ENCODE data around the gene PROM1.

The PROM1 gene

GRCh38 chr4:16048619-16049419 is 35.0 kb downstream of the PROM1 start:
- Histone ChIP-seq H3K4me3 (ENCODE audit: low read depth in 1 of 2, low read length in 2 of 2) (no peak overlapping the region), H3K9ac (ENCODE audit: low read depth, low read length) (no peak overlapping the region), H3K4me2 (ENCODE audit: insufficient read depth, low read length) (no peak overlapping the region), H3K27me3 (ENCODE audit: insufficient read depth, low read length, poor library complexity) (peaks cover 12% of the 10 kb centered on the region), H3K9me3 (ENCODE audit: insufficient read depth, low read length, severe bottlenecking) (no peaks in the 10 kb centered on the region), H3K36me3 (ENCODE audit: insufficient read depth, low read length) (no peaks in the 10 kb centered on the region), H3K27ac (ENCODE audit: low read length) (no peak overlapping the region), H3K4me1 (ENCODE audit: insufficient read depth, low read length) (no peaks in the 10 kb centered on the region), H2AFZ (ENCODE audit: low read depth, low read length) (no peak overlapping the region), H4K20me1 (ENCODE audit: insufficient read depth, low read length) (no peaks in the 10 kb centered on the region), H3K79me2 (ENCODE audit: insufficient read depth, low read length) (no peaks in the 10 kb centered on the region)
- ATAC-seq (ENCODE audit: insufficient read depth, low read depth) (no peak), DNase-seq (no peak)
- TF ChIP-seq EZH2 (IDR thresholded peaks at IDR 0.05; ENCODE audit: borderline replicate concordance, low read depth, low read length, severe bottlenecking): no peak
- TF ChIP-seq CTCF (IDR thresholded peaks at IDR 0.05; ENCODE audit: borderline replicate concordance, extremely low read depth, low read length, poor library complexity, severe bottlenecking): no peak

GRCh38 chr4:16045687-16046086 is 38.1 kb downstream of the PROM1 start:
- Histone ChIP-seq H3K4me3 (ENCODE audit: low read depth in 1 of 2, low read length in 2 of 2) (no peak overlapping the region), H3K9ac (ENCODE audit: low read depth, low read length) (no peak overlapping the region), H3K9me3 (ENCODE audit: insufficient read depth, low read length, severe bottlenecking) (no peaks in the 10 kb centered on the region), H3K36me3 (ENCODE audit: insufficient read depth, low read length) (no peaks in the 10 kb centered on the region), H2AFZ (ENCODE audit: low read depth, low read length) (no peak overlapping the region), H4K20me1 (ENCODE audit: insufficient read depth, low read length) (no peaks in the 10 kb centered on the region), H3K79me2 (ENCODE audit: insufficient read depth, low read length) (no peaks in the 10 kb centered on the region), H3K27ac (ENCODE audit: low read length) (no peak overlapping the region), H3K4me2 (ENCODE audit: insufficient read depth, low read length) (no peak overlapping the region), H3K27me3 (ENCODE audit: insufficient read depth, low read length, poor library complexity) (peaks cover 5% of the 10 kb centered on the region), H3K4me1 (ENCODE audit: insufficient read depth, low read length) (no peaks in the 10 kb centered on the region)
- no peak for DNase-seq
- TF ChIP-seq EZH2 (IDR thresholded peaks at IDR 0.05; ENCODE audit: borderline replicate concordance, low read depth, low read length, severe bottlenecking): no peak
- TF ChIP-seq CTCF (IDR thresholded peaks at IDR 0.05; ENCODE audit: borderline replicate concordance, extremely low read depth, low read length, poor library complexity, severe bottlenecking): no peak
- ATAC-seq (ENCODE audit: insufficient read depth, low read depth): no peak

GRCh38 chr4:16043642-16044498 is 40.0 kb downstream of the PROM1 start:
- Histone ChIP-seq H3K4me2 (ENCODE audit: insufficient read depth, low read length) (no peak overlapping the region), H4K20me1 (ENCODE audit: insufficient read depth, low read length) (no peaks in the 10 kb centered on the region), H3K27ac (ENCODE audit: low read length) (no peak overlapping the region), H3K4me3 (ENCODE audit: low read depth in 1 of 2, low read length in 2 of 2) (no peak overlapping the region), H3K9me3 (ENCODE audit: insufficient read depth, low read length, severe bottlenecking) (no peaks in the 10 kb centered on the region), H3K4me1 (ENCODE audit: insufficient read depth, low read length) (no peaks in the 10 kb centered on the region), H3K27me3 (ENCODE audit: insufficient read depth, low read length, poor library complexity) (peaks cover 5% of the 10 kb centered on the region), H3K36me3 (ENCODE audit: insufficient read depth, low read length) (no peaks in the 10 kb centered on the region), H3K79me2 (ENCODE audit: insufficient read depth, low read length) (no peaks in the 10 kb centered on the region), H2AFZ (ENCODE audit: low read depth, low read length) (no peak overlapping the region), H3K9ac (ENCODE audit: low read depth, low read length) (no peak overlapping the region)
- ATAC-seq (ENCODE audit: insufficient read depth, low read depth) (no peak), DNase-seq (no peak)
- TF ChIP-seq CTCF (IDR thresholded peaks at IDR 0.05; ENCODE audit: borderline replicate concordance, extremely low read depth, low read length, poor library complexity, severe bottlenecking) (no peak), EZH2 (IDR thresholded peaks at IDR 0.05; ENCODE audit: borderline replicate concordance, low read depth, low read length, severe bottlenecking) (no peak)

Data from DND-41 (cell line).